Measurements from ENCODE around the gene IGSF21. TPM values are rescaled to one million over a fixed set of nuclear protein-coding genes. Genes with fewer than 3 reads are reported as not detected.
A peak's percentile ranks its signal among the peaks of the same experiment; 100 is the strongest.

IGSF21 gene
- total RNA-seq, 1 donor from 2014 or later = 0.35 TPM

- no peak overlapping the region for H3K27ac Mint-ChIP-seq (ENCODE audit: unreplicated experiment)
- H3K9me3 Mint-ChIP-seq = peaks cover 6% of the 10 kb centered on the region
- H3K4me1 Mint-ChIP-seq = no peaks in the 10 kb centered on the region
- no peak overlapping the region for H3K4me3 Mint-ChIP-seq
- H3K36me3 Mint-ChIP-seq (ENCODE audit: low read depth) = no peaks in the 10 kb centered on the region
- DNase-seq (ENCODE audit: low read depth, low spot score) = no peak
- TF ChIP-seq CTCF (conservative IDR thresholded peaks at IDR 0.05) = no peak
- H3K27me3 Mint-ChIP-seq (ENCODE audit: low read depth) = peaks cover 69% of the 10 kb centered on the region
Measured at GRCh38 chr1:18233176-18233864, 125.7 kb downstream of the IGSF21 start.

GRCh38 chr1:18234790-18235242, 127.2 kb downstream of the IGSF21 start:
- DNase-seq (ENCODE audit: low read depth, low spot score) = peak; percentile 60
- Mint-ChIP-seq H3K4me1 (no peaks in the 10 kb centered on the region), H3K27ac (ENCODE audit: unreplicated experiment) (no peak overlapping the region), H3K9me3 (peaks cover 6% of the 10 kb centered on the region), H3K4me3 (no peak overlapping the region), H3K36me3 (ENCODE audit: low read depth) (no peaks in the 10 kb centered on the region), H3K27me3 (ENCODE audit: low read depth) (peaks cover 70% of the 10 kb centered on the region)
- TF ChIP-seq CTCF (conservative IDR thresholded peaks at IDR 0.05) = peak; percentile 76

GRCh38 chr1:18237371-18237770, 129.8 kb downstream of the IGSF21 start:
- no peaks in the 10 kb centered on the region for H3K36me3 Mint-ChIP-seq (ENCODE audit: low read depth)
- H3K27me3 Mint-ChIP-seq (ENCODE audit: low read depth) = peaks cover 74% of the 10 kb centered on the region
- H3K9me3 Mint-ChIP-seq = peaks cover 4% of the 10 kb centered on the region
- no peaks in the 10 kb centered on the region for H3K4me1 Mint-ChIP-seq
- H3K4me3 Mint-ChIP-seq = no peak overlapping the region
- no peak for DNase-seq (ENCODE audit: low read depth, low spot score)
- no peak overlapping the region for H3K27ac Mint-ChIP-seq (ENCODE audit: unreplicated experiment)
- TF ChIP-seq CTCF (conservative IDR thresholded peaks at IDR 0.05) = no peak

GRCh38 chr1:18238190-18238589, 130.6 kb downstream of the IGSF21 start:
- TF ChIP-seq CTCF (conservative IDR thresholded peaks at IDR 0.05) = no peak
- Mint-ChIP-seq H3K4me3 (no peak overlapping the region), H3K36me3 (ENCODE audit: low read depth) (no peaks in the 10 kb centered on the region), H3K27me3 (ENCODE audit: low read depth) (peaks cover 72% of the 10 kb centered on the region), H3K9me3 (no peaks in the 10 kb centered on the region), H3K27ac (ENCODE audit: unreplicated experiment) (no peak overlapping the region), H3K4me1 (no peaks in the 10 kb centered on the region)
- DNase-seq (ENCODE audit: low read depth, low spot score) = no peak

- Mint-ChIP-seq H3K36me3 (ENCODE audit: low read depth) (no peaks in the 10 kb centered on the region), H3K9me3 (no peaks in the 10 kb centered on the region), H3K27ac (ENCODE audit: unreplicated experiment) (no peak overlapping the region), H3K27me3 (ENCODE audit: low read depth) (peaks cover 82% of the 10 kb centered on the region), H3K4me1 (no peaks in the 10 kb centered on the region), H3K4me3 (no peak overlapping the region)
- DNase-seq (ENCODE audit: low read depth, low spot score) = no peak
- no peak for TF ChIP-seq CTCF (conservative IDR thresholded peaks at IDR 0.05)
Measured at GRCh38 chr1:18239671-18240070, 132.1 kb downstream of the IGSF21 start.
